ENCODE measurements around the gene C19orf12.

The C19orf12 gene

DNA sequence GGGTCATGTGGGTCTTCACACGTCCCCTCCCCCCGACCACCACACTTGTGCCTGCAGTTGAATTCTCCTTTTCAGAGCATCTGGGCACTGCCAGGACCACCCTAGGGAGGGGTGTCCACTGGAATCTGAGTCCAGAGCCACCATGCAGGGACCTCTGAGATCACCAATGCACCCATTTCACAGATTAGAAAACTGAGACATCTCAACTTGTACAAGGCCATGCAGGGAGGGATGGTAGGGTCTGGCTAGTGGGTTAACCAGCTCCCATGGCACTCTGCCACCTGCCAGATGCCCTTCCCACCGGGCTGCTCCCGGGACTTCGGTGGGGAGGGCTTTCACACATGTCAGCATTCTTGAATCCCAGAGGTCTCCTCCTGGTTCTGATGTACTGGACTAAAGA lies 44.3 kb upstream of the C19orf12 start:
- TF ChIP-seq, protein P1, sequence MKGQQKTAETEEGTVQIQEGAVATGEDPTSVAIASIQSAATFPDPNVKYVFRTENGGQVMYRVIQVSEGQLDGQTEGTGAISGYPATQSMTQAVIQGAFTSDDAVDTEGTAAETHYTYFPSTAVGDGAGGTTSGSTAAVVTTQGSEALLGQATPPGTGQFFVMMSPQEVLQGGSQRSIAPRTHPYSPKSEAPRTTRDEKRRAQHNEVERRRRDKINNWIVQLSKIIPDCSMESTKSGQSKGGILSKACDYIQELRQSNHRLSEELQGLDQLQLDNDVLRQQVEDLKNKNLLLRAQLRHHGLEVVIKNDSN (IDR thresholded peaks at IDR 0.05), result no peak
- TF ChIP-seq EP300 (IDR thresholded peaks at IDR 0.05; ENCODE audit: borderline replicate concordance), result no peak
- TF ChIP-seq EGR1 (IDR thresholded peaks at IDR 0.05), result no peak
- TF ChIP-seq ZBTB7A (IDR thresholded peaks at IDR 0.05; ENCODE audit: low read depth), result no peak
- TF ChIP-seq TCF12 (IDR thresholded peaks at IDR 0.05; ENCODE audit: low read depth), result no peak

DNA sequence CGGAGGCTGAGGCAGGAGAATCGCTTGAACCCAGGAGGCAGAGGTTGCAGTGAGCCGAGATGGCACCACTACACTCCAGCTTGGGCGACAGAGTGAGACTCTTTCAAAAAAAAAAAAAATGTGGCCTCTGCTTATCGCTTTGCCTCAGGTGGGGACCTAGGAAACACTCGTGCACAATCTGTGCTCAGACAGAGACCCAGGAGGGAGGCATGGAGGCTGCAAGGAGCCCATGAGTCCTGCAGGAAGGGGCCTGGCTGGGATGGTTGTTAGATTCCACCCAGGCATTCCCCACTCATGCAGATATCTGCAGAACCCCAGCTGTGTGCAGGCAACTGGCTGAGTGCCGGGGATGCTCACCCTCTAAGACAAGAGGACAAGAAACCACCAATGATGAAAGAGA lies 43.8 kb upstream of the C19orf12 start:
- no peak for TF ChIP-seq EP300 (IDR thresholded peaks at IDR 0.05; ENCODE audit: borderline replicate concordance)
- TF ChIP-seq TEAD4 (IDR thresholded peaks at IDR 0.05), result no peak
- no peak for TF ChIP-seq CEBPB (IDR thresholded peaks at IDR 0.05)
- no peak for TF ChIP-seq TAF1 (IDR thresholded peaks at IDR 0.05; ENCODE audit: low read depth)
- no peak for TF ChIP-seq CREB1 (IDR thresholded peaks at IDR 0.05; ENCODE audit: low read depth)
- no peak for TF ChIP-seq FOXM1 (IDR thresholded peaks at IDR 0.05; ENCODE audit: borderline replicate concordance, low read depth)
- TF ChIP-seq ZBTB7A (IDR thresholded peaks at IDR 0.05; ENCODE audit: low read depth), result no peak
- no peak for TF ChIP-seq EGR1 (IDR thresholded peaks at IDR 0.05)
- TF ChIP-seq, protein P1 (IDR thresholded peaks at IDR 0.05), result no peak
- TF ChIP-seq, protein P2, sequence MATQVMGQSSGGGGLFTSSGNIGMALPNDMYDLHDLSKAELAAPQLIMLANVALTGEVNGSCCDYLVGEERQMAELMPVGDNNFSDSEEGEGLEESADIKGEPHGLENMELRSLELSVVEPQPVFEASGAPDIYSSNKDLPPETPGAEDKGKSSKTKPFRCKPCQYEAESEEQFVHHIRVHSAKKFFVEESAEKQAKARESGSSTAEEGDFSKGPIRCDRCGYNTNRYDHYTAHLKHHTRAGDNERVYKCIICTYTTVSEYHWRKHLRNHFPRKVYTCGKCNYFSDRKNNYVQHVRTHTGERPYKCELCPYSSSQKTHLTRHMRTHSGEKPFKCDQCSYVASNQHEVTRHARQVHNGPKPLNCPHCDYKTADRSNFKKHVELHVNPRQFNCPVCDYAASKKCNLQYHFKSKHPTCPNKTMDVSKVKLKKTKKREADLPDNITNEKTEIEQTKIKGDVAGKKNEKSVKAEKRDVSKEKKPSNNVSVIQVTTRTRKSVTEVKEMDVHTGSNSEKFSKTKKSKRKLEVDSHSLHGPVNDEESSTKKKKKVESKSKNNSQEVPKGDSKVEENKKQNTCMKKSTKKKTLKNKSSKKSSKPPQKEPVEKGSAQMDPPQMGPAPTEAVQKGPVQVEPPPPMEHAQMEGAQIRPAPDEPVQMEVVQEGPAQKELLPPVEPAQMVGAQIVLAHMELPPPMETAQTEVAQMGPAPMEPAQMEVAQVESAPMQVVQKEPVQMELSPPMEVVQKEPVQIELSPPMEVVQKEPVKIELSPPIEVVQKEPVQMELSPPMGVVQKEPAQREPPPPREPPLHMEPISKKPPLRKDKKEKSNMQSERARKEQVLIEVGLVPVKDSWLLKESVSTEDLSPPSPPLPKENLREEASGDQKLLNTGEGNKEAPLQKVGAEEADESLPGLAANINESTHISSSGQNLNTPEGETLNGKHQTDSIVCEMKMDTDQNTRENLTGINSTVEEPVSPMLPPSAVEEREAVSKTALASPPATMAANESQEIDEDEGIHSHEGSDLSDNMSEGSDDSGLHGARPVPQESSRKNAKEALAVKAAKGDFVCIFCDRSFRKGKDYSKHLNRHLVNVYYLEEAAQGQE (IDR thresholded peaks at IDR 0.05; ENCODE audit: low read depth), result no peak
- no peak for TF ChIP-seq YY1 (IDR thresholded peaks at IDR 0.05; ENCODE audit: low read depth)
- TF ChIP-seq, protein P3, sequence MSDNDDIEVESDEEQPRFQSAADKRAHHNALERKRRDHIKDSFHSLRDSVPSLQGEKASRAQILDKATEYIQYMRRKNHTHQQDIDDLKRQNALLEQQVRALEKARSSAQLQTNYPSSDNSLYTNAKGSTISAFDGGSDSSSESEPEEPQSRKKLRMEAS (IDR thresholded peaks at IDR 0.05), result no peak
- TF ChIP-seq TCF12 (IDR thresholded peaks at IDR 0.05; ENCODE audit: low read depth), result no peak
- TF ChIP-seq NFIC (IDR thresholded peaks at IDR 0.05), result no peak
- no peak for TF ChIP-seq RAD21 (IDR thresholded peaks at IDR 0.05; ENCODE audit: low read depth)

DNA sequence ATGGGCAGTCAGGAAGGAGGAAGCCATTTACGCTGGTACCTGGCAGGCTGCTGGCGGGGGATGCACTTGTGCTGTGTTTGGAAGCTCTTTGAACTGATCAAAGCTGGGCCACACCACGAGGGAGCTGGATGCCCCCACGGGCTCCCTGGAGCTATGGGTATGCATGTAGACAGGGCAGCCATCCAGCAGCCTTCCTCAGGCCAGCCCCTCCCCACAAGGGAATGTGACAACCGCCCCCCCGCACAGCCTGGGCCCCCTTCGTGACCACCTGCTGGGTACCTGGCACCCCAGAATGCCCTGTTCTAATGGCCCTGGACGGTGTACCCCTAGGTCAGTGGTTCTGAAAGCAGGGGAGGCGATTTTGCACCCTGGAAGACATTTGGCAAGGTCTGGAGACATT lies 42.5 kb upstream of the C19orf12 start:
- TF ChIP-seq TEAD4 (IDR thresholded peaks at IDR 0.05) (no peak), NFIC (IDR thresholded peaks at IDR 0.05) (no peak), YY1 (IDR thresholded peaks at IDR 0.05; ENCODE audit: low read depth) (no peak), EGR1 (IDR thresholded peaks at IDR 0.05) (no peak), TCF12 (IDR thresholded peaks at IDR 0.05; ENCODE audit: low read depth) (no peak), TAF1 (IDR thresholded peaks at IDR 0.05; ENCODE audit: low read depth) (no peak), FOXM1 (IDR thresholded peaks at IDR 0.05; ENCODE audit: borderline replicate concordance, low read depth) (no peak), RAD21 (IDR thresholded peaks at IDR 0.05; ENCODE audit: low read depth) (no peak), ZBTB7A (IDR thresholded peaks at IDR 0.05; ENCODE audit: low read depth) (no peak), EP300 (IDR thresholded peaks at IDR 0.05; ENCODE audit: borderline replicate concordance) (no peak), CEBPB (IDR thresholded peaks at IDR 0.05) (no peak), CREB1 (IDR thresholded peaks at IDR 0.05; ENCODE audit: low read depth) (no peak)
- TF ChIP-seq, protein P2 (IDR thresholded peaks at IDR 0.05; ENCODE audit: low read depth), result no peak
- TF ChIP-seq, protein P3 (IDR thresholded peaks at IDR 0.05), result no peak
- TF ChIP-seq, protein P1 (IDR thresholded peaks at IDR 0.05), result no peak

DNA sequence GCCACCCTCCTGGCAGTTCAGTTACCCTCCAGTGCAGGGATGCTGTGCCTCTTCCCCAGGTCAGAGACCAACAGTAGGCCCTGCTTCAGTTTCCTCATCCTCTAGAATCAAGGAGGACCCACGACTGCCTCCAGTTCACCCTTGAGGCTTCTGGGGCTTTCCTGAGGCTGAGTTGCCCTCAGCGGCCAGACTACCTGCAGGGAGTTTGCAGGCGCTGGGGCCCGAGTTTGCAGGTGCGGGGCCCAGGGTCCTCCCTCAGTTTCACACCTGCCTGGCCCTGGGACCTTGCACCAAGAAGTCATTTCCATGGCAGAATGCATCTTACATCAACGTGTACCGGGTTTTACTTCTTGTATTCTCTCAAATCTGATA lies 38.9 kb upstream of the C19orf12 start:
- TF ChIP-seq ZBTB7A (IDR thresholded peaks at IDR 0.05; ENCODE audit: low read depth), result no peak
- TF ChIP-seq NFIC (IDR thresholded peaks at IDR 0.05), result no peak
- no peak for TF ChIP-seq FOXM1 (IDR thresholded peaks at IDR 0.05; ENCODE audit: borderline replicate concordance, low read depth)
- TF ChIP-seq RAD21 (IDR thresholded peaks at IDR 0.05; ENCODE audit: low read depth), result no peak
- TF ChIP-seq TCF12 (IDR thresholded peaks at IDR 0.05; ENCODE audit: low read depth), result no peak
- TF ChIP-seq EGR1 (IDR thresholded peaks at IDR 0.05), result no peak
- TF ChIP-seq, protein P1 (IDR thresholded peaks at IDR 0.05), result no peak

DNA sequence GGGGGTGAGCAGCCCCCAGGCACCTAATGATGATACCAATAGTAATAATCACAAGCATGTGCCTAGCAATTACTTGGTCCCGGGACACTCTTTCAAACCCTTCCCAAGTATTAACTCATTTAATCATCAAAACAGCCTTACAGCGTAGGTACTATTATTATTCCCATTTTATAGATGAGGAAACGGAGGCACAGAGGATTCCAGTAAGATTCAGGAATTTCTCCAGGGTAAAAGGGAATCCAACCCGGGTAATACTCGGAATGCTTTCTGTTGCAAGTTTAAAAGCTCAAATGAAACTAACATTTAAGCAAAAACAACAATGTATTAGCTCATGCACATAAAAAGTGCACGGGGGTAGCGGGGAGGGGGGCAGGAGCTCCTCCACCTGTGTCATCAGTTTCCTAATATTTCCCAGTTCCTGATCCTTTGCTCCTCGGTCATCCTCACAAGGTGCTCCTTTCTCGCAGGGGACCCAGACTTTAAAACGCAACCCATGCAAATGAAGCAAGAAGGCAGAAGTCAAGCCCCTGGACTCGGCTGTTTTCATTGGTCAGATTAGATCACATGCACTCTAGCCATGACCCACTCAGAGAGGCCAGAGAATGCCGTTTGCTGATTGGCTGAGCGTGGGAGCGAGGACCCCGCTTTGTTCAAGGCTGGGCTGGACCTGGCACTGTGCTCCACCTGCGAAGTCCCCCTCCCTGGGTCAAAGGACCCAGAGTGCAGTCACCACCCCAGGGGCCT lies 38.3 kb upstream of the C19orf12 start:
- TF ChIP-seq TCF12 (IDR thresholded peaks at IDR 0.05; ENCODE audit: low read depth) (no peak), RAD21 (IDR thresholded peaks at IDR 0.05; ENCODE audit: low read depth) (no peak), CREB1 (IDR thresholded peaks at IDR 0.05; ENCODE audit: low read depth) (no peak), ZBTB7A (IDR thresholded peaks at IDR 0.05; ENCODE audit: low read depth) (no peak), YY1 (IDR thresholded peaks at IDR 0.05; ENCODE audit: low read depth) (no peak), FOXM1 (IDR thresholded peaks at IDR 0.05; ENCODE audit: borderline replicate concordance, low read depth) (no peak)
- TF ChIP-seq, protein P1 (IDR thresholded peaks at IDR 0.05), result peak; percentile 57; the same call in 1 of the 2 replicates

Measured in Ishikawa (cell line).